ENCODE results near the gene ABCC9. TPM values are rescaled to one million over a fixed set of nuclear protein-coding genes. Genes with fewer than 3 reads are reported as not detected.

ABCC9 gene
- total and polyA plus RNA-seq, 12 donors, result 2.1 to 35.0 (median 18.5) TPM

DNA sequence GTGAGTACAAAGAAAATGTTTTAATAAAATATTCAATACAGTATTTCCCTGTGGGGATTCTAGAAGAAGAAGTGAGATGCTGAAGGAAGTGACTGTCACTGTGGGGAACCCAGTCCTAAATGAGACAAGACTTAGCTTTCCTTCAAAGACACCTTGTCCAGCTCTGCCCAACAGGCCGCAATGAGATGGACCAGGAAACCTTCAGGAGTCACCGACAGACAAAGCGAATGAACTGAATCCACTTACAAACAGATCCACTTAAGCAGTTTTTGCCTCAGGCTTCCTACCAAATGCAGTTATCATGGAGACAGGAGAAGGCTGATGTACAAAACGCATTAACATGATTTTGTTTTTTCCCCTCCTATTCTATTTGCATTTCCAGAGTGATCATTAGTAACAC lies 176.3 kb downstream of the ABCC9 start:
- peaks cover 8 to 19% of the 10 kb centered on the region in 2 donors for H3K4me1 ChIP-seq (replicated peaks in 1 of 2)
- no peaks in the 10 kb centered on the region for H3K27me3 ChIP-seq
- H3K4me3 ChIP-seq, result no peak overlapping the region
- no peak for TF ChIP-seq POLR2A (IDR thresholded peaks at IDR 0.05)
- TF ChIP-seq, protein P1, sequence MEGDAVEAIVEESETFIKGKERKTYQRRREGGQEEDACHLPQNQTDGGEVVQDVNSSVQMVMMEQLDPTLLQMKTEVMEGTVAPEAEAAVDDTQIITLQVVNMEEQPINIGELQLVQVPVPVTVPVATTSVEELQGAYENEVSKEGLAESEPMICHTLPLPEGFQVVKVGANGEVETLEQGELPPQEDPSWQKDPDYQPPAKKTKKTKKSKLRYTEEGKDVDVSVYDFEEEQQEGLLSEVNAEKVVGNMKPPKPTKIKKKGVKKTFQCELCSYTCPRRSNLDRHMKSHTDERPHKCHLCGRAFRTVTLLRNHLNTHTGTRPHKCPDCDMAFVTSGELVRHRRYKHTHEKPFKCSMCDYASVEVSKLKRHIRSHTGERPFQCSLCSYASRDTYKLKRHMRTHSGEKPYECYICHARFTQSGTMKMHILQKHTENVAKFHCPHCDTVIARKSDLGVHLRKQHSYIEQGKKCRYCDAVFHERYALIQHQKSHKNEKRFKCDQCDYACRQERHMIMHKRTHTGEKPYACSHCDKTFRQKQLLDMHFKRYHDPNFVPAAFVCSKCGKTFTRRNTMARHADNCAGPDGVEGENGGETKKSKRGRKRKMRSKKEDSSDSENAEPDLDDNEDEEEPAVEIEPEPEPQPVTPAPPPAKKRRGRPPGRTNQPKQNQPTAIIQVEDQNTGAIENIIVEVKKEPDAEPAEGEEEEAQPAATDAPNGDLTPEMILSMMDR (IDR thresholded peaks at IDR 0.05), result no peak
- intact Hi-C loops (cut with DNase I), result no loop called here
- no peaks in the 10 kb centered on the region for H3K9me3 ChIP-seq (replicated peaks in 1 of 3)
- DNase-seq, result no peak
- no peak overlapping the region for H3K27ac ChIP-seq
- peaks cover 0 to 7% of the 10 kb centered on the region in 2 donors for H3K36me3 ChIP-seq (replicated peaks in 1 of 2)
- WGBS, 4 donors, result 88 to 97% (median 95%) methylated on average over 4 of the region's 4 CpGs

DNA sequence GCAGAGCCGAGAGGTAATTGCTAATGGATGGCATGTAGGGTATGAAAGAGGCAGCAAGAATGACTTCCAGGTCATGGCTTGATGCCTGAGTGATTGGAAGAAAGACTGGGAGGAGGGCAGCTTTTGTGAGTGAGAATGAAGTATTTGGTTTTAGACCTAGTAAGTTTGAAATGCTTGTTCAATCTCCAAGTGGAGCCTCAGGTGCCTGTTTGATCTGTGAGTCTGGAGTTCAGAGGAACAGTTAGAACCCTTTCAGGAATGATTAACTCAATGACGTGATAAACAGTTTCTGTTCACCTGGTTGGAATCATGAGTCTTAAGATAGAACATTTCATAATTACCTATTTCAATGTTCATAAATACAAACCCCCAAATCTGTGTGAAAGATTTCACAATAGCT lies 177.2 kb downstream of the ABCC9 start:
- Histone ChIP-seq H3K9me3 (replicated peaks in 1 of 3) (no peaks in the 10 kb centered on the region), H3K4me3 (no peak overlapping the region), H3K27ac (no peak overlapping the region), H3K4me1 (replicated peaks in 1 of 2) (peaks cover 8 to 16% of the 10 kb centered on the region in 2 donors), H3K36me3 (replicated peaks in 1 of 2) (peaks cover 0 to 7% of the 10 kb centered on the region in 2 donors), H3K27me3 (no peaks in the 10 kb centered on the region)
- no peak for DNase-seq
- TF ChIP-seq, protein P1 (IDR thresholded peaks at IDR 0.05), result no peak
- TF ChIP-seq POLR2A (IDR thresholded peaks at IDR 0.05), result no peak
- 72 to 91% (median 88%) methylated on average over 2 of the region's 2 CpGs for WGBS, 4 donors
- intact Hi-C loops (cut with DNase I), result no loop called here

DNA sequence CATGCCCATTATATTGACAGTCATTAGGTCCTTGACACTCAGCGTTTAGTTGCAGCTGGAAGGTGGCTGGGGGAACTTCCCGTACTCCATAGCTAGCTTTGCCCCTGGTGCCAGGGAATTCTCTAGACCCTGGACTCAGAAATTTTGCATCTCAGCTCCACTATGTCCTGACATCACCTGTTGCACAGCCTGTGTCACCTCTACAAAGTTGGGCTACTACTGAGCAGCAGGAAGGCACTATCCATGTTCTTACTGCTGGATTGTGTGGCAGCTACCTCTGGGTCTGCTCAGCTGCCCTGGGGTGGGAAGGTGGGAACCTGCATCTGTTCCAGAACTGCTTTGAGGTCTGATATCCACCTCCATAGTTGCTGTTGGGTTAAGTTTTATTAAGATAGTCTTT lies 177.7 kb downstream of the ABCC9 start:
- TF ChIP-seq POLR2A (IDR thresholded peaks at IDR 0.05), result no peak
- TF ChIP-seq, protein P1 (IDR thresholded peaks at IDR 0.05), result no peak
- Histone ChIP-seq H3K4me1 (replicated peaks in 1 of 2) (peaks cover 8 to 16% of the 10 kb centered on the region in 2 donors), H3K4me3 (no peak overlapping the region), H3K27me3 (no peaks in the 10 kb centered on the region), H3K27ac (no peak overlapping the region), H3K36me3 (replicated peaks in 1 of 2) (peaks cover 0 to 7% of the 10 kb centered on the region in 2 donors), H3K9me3 (replicated peaks in 1 of 3) (no peaks in the 10 kb centered on the region)
- intact Hi-C loops (cut with DNase I), result no loop called here
- DNase-seq, result no peak
- WGBS, 4 donors, result 66 to 92% (median 89%) methylated on average over 2 of the region's 2 CpGs

DNA sequence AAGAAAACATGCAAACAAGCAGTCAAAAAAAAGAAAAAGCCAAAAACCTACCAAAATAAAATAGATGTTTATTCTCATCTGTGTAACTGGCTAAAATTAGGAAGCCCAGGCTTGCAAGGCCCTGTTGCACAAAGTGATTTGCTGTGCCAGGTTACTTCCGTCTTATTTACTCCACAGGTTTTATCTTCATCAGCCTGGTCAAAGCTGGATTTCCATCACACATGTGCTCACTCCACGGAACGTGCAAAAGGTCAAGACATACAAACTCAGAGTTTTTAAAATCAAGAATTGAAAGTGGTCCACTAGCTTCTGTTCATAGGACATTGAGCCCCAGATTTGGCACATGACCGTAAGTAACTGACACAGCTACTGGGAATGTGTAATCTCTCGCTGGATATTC lies 181.5 kb downstream of the ABCC9 start:
- TF ChIP-seq, protein P1 (IDR thresholded peaks at IDR 0.05), result no peak
- TF ChIP-seq POLR2A (IDR thresholded peaks at IDR 0.05), result no peak
- intact Hi-C loops (cut with DNase I), result no loop called here
- Histone ChIP-seq H3K27me3 (no peaks in the 10 kb centered on the region), H3K27ac (no peak overlapping the region), H3K4me1 (replicated peaks in 1 of 2) (peaks cover 8 to 16% of the 10 kb centered on the region in 2 donors), H3K9me3 (replicated peaks in 1 of 3) (no peaks in the 10 kb centered on the region), H3K4me3 (no peak overlapping the region), H3K36me3 (replicated peaks in 1 of 2) (no peaks in the 10 kb centered on the region)
- DNase-seq, result no peak
- 83 to 94% (median 93%) methylated on average over 5 of the region's 5 CpGs for WGBS, 4 donors
